T-helper 9 cell (primary cell): Measurements from ENCODE around the gene ERICH2.

ENCODE experiments used
- DNase-seq: peaks from one replicate; pipeline ENCODE4 v3.0.0-alpha.2; 2020

ERICH2 gene

GRCh38 chr2:170818036-170818751 is 48.0 kb downstream of the ERICH2 start:
- no peak for DNase-seq

GRCh38 chr2:170818752-170819470 is 48.7 kb downstream of the ERICH2 start:
- DNase-seq: no peak

- no peak for DNase-seq
Measured at GRCh38 chr2:170819680-170820664, 49.8 kb downstream of the ERICH2 start.

- DNase-seq: no peak
Measured at GRCh38 chr2:170820757-170821530, 50.8 kb downstream of the ERICH2 start.

GRCh38 chr2:170821531-170822289 is 51.5 kb downstream of the ERICH2 start:
- no peak for DNase-seq

GRCh38 chr2:170822290-170823087 is 52.3 kb downstream of the ERICH2 start:
- no peak for DNase-seq

GRCh38 chr2:170823088-170823897 is 53.1 kb downstream of the ERICH2 start:
- no peak for DNase-seq

GRCh38 chr2:170823898-170824215 is 53.7 kb downstream of the ERICH2 start:
- no peak for DNase-seq

GRCh38 chr2:170824526-170825015 is 54.4 kb downstream of the ERICH2 start:
- no peak for DNase-seq

GRCh38 chr2:170827841-170828532 is 57.8 kb downstream of the ERICH2 start:
- no peak for DNase-seq

GRCh38 chr2:170828533-170828916 is 58.3 kb downstream of the ERICH2 start:
- no peak for DNase-seq

GRCh38 chr2:170829036-170829435 is 58.9 kb downstream of the ERICH2 start:
- DNase-seq: no peak

GRCh38 chr2:170830166-170830565 is 60.0 kb downstream of the ERICH2 start:
- DNase-seq: no peak

GRCh38 chr2:170831115-170831514 is 60.9 kb downstream of the ERICH2 start:
- DNase-seq: no peak

GRCh38 chr2:170836027-170836426 is 65.8 kb downstream of the ERICH2 start:
- DNase-seq: no peak

- DNase-seq: no peak
Measured at GRCh38 chr2:170840717-170841210, 70.6 kb downstream of the ERICH2 start.

- DNase-seq: no peak
Measured at GRCh38 chr2:170842785-170843184, 72.6 kb downstream of the ERICH2 start.

- no peak for DNase-seq
Measured at GRCh38 chr2:170843656-170844055, 73.5 kb downstream of the ERICH2 start.

- no peak for DNase-seq
Measured at GRCh38 chr2:170845343-170845742, 75.2 kb downstream of the ERICH2 start.
